Bronchial epithelial cell (primary cell): Measurements from ENCODE around the gene TPM2. TPM values are rescaled to one million over a fixed set of nuclear protein-coding genes. Genes with fewer than 3 reads are reported as not detected.

Source experiments
- DNase-seq: peaks from one replicate; pipeline ENCODE4 v3.0.0-alpha.2; 2010; ENCODE audit warnings: low read depth
- FAIRE-seq: peaks from 2 replicates; lab custom pipeline; 2011; peaks lifted over from hg19 to GRCh38; lab: Jason Lieb, UNC
- H3K27me3 ChIP-seq: 2 replicates; pipeline ENCODE4 v1.5.1; 2011; ENCODE audit warnings: low read length; ENCODE audit not compliant: control insufficient read depth, insufficient read depth
- H3K36me3 ChIP-seq: 2 replicates; pipeline ENCODE4 v1.5.1; 2011; ENCODE audit warnings: low read length; ENCODE audit not compliant: control insufficient read depth, insufficient read depth
- H3K4me3 ChIP-seq: 2 replicates; pipeline ENCODE4 v1.5.1; 2011; ENCODE audit warnings: mild to moderate bottlenecking, low read depth, low read length, control low read depth
- total RNA-seq: library from RNA; depleted of rRNA; stranded (reverse); fragments of >200 nt; gene quantifications from 2 replicates; pipeline ENCODE4 v1.2.1, GENCODE V29; 2014
- TF ChIP-seq, protein P1 (sequence below): IDR thresholded peaks from 2 replicates; pipeline ENCODE4 v1.5.1; 2011; ENCODE audit warnings: mild to moderate bottlenecking, moderate library complexity, low read length, control low read depth, inconsistent platforms; ENCODE audit not compliant: insufficient read depth, severe bottlenecking

TPM2 gene
- total RNA-seq, 1 donor from 2014 or later, result 57.7 TPM

DNA sequence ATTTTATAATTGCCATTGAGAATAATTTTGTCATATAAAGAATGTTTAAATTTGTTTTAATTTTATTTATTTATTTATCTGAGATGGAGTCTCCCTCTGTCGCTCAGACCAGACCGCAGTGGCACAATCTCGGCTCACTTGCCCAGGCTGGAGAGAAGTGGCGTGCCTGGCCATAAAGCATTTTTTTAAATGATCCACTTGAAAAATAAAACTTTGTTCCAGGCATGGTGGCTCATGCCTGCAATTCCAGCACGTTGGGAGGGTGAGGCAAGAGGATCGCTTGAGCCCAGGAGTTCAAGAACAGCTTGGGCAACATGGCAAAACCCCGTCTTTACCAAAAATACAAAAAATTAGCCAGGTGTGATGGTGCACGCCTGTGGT, 36.9 kb downstream of the TPM2 start:
- FAIRE-seq (no peak), DNase-seq (no peak)
- TF ChIP-seq, protein P1, sequence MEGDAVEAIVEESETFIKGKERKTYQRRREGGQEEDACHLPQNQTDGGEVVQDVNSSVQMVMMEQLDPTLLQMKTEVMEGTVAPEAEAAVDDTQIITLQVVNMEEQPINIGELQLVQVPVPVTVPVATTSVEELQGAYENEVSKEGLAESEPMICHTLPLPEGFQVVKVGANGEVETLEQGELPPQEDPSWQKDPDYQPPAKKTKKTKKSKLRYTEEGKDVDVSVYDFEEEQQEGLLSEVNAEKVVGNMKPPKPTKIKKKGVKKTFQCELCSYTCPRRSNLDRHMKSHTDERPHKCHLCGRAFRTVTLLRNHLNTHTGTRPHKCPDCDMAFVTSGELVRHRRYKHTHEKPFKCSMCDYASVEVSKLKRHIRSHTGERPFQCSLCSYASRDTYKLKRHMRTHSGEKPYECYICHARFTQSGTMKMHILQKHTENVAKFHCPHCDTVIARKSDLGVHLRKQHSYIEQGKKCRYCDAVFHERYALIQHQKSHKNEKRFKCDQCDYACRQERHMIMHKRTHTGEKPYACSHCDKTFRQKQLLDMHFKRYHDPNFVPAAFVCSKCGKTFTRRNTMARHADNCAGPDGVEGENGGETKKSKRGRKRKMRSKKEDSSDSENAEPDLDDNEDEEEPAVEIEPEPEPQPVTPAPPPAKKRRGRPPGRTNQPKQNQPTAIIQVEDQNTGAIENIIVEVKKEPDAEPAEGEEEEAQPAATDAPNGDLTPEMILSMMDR, result no peak
- Histone ChIP-seq H3K36me3 (no peaks in the 10 kb centered on the region), H3K27me3 (no peaks in the 10 kb centered on the region), H3K4me3 (no peak overlapping the region)

DNA sequence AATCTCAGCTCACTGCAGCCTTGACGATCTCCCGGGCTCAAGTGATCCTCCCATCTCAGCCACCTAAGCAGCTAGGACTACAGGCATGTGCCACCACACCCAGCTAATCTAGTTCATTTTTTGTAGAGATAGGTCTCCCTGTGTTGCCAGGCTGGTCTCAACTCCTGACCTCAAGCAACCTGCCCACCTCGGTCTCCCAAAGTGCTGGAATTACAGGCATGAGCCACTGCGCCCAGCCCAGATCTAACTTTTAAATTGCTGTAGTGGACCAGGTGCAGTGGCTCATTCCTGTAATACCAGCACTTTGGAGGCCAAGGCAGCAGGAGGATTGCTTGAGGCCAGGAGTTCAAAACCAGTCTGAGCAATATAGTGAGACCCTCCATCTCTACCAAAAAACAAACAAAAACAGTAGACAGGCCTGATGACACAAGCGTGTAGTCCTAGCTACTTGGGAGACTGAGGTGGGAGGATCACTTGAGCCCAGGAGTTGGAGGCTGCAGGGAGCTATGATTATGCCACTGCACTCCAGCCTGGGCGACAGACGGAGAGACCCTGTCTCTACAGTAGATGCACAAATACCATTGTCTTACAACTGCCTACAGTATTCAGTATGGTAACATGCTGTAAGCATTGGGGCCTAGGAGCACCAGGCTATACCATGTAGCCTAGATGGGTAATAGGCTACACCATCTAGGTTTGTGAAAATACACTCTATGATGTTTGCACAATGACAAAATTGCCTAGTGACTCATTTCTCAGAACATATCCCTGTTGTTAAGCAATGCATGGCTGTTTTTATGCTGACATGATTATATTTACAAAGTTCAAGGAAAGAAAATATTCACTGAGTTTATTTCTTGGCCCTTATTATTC, 37.5 kb downstream of the TPM2 start:
- no peaks in the 10 kb centered on the region for H3K36me3 ChIP-seq
- FAIRE-seq (no peak), DNase-seq (peak; percentile 93)
- H3K4me3 ChIP-seq, result no peak overlapping the region
- TF ChIP-seq, protein P1, result no peak
- H3K27me3 ChIP-seq, result no peaks in the 10 kb centered on the region

DNA sequence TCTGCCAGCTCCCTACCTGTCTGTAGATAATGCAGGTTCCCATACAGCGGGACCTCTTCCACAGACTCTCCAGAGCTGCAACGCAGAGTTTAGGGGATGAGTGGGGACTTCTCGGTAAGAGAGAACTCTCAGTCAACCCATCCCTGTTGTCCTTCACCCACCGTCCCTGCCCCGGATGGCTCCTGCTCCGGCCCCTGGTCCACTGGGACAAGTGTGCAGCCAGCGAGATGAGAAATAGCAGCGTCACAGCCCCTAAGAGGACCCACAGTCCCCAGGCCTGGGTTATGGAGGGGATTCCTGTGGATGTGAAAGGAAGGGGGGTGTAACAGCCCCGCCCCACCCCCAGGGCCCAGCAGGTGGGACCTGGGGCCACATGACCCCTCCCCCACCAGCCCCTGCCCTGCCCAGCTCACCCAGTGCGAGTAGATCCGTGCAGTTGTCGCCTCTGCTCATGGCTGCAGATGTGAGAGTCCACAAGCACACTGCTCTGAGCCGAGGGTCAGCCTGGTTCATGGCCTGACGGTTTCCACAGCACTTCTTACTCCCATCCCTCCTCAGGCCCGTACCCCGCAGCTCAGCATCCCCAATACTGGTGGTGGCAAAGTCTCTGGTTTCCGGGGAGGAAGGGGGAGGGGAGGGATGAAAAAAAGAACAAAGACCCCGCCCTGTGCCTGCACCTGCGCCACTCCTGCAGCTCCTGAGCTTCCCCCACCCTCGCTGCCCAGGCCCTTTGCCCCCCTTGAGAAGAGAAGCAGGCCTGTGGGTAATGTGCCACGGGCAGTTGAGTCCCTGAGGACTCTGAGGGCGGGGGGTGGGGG, 39.2 kb downstream of the TPM2 start, which contains the start of gene SIT1:
TSS of gene SIT1 (minus strand) at position 591 of the 818 bp plus-strand sequence. CDS start at position 513, 78 bp downstream.
- no peak within 1 kb of the TSS for H3K4me3 ChIP-seq
- TF ChIP-seq, protein P1, result no peak
- H3K27me3 ChIP-seq, result no peaks in the 10 kb centered on the region
- DNase-seq (no peak), FAIRE-seq (no peak)
- no peaks in the 10 kb centered on the region for H3K36me3 ChIP-seq

DNA sequence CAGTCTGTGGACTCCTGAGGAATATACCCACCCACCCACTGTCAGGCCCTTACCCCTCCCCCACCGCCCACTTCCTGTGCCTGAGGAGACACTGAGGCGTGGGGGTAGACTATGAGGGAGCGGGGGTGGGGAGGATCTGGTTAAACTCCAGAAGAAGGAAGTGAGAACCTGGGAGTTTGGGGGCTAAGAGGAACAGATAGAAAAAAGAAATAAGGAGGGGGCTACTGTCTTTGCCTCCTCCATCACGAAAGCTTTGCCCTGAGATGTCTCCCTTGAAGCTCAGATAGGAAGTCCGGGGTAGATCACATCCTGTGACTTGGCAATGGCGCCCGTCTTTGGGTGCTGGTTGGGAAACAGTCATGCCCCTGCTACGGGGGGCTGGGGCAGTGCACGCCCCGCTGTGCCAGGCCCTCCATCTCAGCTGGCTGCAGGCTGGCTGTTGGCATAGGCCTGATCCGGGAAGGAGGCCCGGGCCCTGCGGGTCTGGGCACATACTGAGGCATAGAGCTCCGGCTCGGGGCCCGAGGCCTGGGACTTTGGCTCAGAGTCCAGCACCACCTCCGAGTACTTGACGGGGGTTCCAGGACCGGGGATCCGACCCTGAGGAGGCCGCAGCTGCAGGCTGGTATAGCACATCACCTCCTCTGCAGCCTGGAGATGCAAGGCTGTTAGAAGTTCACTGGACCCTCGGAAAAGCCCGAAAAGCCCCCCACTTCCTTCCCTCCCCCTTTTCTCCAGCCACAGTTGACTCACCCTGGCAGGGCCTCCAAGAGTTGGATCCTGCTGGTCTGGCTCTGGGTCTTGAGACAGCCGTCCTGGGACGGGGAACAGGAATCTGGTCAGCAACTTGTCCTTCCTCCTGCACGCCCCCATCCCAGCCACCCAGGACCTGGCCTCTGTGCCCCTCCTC, 40.0 kb downstream of the TPM2 start:
- TF ChIP-seq, protein P1, result no peak
- DNase-seq (no peak), FAIRE-seq (no peak)
- Histone ChIP-seq H3K4me3 (no peak overlapping the region), H3K27me3 (no peaks in the 10 kb centered on the region), H3K36me3 (no peaks in the 10 kb centered on the region)

DNA sequence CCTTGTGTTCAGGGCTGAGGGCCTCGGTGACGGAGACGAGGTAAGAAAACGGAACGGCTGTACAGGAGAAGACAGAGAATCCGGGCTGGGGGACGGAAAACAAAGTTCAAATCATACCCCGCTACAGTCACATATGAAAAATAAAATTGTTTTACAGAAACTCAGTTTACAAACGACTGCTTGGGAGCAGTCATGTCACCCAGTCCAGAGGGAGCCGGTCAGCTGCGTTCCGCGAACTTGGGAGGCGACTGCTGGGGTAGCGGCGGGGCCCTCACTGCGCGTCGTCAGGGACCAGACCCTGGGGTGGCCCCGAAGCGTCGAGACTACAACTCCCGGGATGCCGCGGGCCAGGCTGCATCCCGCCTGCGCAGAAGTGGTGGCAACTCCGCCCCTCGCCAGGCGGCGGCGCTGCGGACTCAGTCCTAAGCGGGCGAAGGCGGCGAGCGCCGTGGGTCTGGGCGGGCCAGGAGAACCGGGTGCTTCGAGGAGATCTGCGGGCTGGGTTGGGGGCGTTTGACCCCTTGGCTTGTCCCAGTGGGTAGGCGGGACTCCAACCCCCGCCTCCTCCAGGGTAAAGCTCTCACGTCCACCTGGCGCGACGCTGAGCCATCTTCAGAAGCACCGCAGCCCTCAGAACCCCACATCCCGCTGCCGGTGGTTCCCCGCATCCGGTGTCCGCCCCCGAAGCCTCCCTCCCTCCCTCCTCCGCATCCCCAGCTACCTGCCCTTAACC, 43.0 kb downstream of the TPM2 start:
- FAIRE-seq (no peak), DNase-seq (peak; percentile 79)
- no peaks in the 10 kb centered on the region for H3K36me3 ChIP-seq
- TF ChIP-seq, protein P1, result peak; percentile 98
- peak overlapping the region; percentile 73 for H3K4me3 ChIP-seq
- no peaks in the 10 kb centered on the region for H3K27me3 ChIP-seq
